Fibroblast of upper back skin (primary cell): Measurements from ENCODE around the gene CCDC27.

Experiments
- DNase-seq: peaks from one replicate; pipeline ENCODE4 v3.0.0-alpha.2; 2013

CCDC27 gene

DNA sequence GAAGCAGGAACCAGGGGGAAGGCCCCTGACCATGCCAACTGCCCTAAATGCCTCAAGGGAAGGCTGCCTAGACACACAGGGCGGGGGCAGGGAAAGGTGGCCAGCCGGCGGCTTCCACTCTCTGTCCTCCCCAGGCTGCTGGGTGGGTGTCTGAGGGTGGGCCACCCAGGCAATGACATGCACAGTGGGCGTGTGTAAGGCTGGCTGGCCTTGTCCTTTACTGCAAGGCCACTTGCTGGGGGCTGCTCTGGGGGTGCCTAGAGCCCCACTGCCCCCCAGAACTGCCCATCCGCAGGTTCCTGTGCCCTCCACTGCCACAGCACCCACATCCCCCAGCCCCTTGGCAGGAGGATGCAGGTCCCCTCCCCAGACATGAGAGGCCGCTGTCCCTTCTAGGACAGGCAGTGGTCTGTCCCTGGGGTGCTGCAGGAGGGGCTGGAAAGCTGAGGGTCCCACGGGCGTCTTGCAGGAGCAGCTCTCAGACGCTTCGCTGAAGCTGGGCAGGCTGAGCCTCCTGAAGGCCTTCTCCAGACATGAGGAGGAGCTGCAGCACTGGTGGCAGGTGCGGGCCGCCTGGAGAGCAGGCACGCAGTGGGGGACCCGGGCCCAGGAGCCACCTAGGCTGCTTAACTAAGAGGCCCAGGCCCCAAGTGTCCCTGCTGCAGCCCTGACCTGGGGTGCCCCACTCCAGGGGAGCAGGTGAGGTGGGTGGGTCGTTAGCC, 10.1 kb downstream of the CCDC27 start:
- no peak for DNase-seq

DNA sequence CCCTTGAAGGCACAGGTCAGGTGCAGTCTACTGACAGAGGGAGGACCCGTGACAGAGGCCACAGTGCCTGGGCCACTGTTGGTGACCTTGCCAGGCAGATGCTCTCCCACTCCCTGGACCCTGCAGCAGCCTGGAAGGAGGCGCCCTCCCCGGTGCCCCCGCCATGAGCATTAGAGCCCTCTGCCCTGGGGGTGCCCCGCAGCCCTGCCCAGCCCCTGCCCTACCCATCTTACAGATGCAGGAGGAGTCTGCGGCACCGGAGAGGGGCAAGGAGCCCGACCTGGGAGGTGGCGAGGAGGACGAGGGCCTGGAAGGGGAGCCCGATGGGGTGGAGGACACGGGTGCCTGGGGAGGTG, 10.6 kb downstream of the CCDC27 start:
- DNase-seq: no peak

DNA sequence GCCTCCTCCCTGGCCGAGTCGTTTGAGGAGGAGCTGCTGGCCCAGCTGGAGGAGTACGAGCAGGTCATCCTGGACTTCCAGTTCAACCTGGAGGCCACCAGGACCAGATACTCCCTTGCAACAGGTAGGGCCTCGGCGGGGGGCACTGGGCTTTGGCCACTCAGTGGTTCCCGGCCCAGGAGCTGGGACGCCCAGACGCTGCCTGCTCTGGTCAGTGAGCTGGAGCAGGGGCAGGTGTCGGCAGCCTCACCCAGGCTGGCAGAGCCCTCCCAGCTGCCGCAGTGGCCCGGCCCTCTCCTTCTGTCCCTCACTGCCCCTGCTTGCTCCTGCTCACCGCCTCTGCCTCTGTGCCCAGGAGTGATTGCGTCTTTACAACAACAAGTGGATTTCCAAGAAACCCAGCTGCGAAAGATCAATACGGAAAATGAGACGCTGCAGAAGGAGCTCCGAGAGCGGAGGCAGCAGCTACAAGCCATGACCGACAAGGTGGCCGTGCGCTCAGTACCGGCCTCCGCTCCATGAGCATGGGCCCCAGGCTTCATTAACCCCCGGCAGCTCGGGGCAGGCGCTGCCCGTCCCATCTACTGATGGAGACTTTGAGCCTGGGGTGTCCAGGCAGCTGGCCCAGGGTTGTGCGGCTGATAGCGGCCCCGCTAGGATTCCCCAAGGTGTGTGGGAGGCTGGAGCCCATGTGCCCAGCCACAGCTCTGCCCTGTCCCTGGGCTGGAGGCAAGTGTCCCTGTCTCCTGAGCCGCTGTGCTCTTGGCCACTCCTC, 11.3 kb downstream of the CCDC27 start:
- DNase-seq: no peak

DNA sequence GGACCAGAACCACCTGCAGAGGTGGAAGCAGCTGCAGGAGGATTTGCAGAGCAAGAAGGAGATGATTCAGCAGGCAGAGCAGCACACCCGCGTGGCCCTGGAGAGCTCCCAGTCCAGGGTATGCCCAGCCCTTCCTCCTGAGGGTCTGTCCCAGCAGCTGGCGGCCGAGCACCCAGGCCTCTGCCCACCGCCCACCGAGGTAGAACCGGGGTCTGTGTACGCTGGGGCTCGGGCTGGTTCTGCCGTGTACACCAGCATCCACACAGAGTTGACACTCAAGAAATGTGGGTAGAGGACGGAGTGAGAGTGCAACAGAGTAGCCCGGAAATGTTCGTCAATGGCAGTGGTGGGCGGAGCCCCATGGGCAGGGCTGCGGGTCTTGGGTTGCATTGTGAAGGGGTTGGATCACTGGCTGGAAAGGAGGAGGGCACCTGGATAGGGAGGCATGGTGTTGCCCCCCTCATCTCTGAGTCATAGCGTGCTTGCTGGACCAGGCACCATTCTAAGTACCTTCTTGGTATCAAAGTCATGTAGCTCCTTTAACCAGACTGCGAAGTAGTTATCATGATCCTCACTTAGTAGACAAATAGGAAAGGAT, 15.2 kb downstream of the CCDC27 start:
- DNase-seq: no peak

DNA sequence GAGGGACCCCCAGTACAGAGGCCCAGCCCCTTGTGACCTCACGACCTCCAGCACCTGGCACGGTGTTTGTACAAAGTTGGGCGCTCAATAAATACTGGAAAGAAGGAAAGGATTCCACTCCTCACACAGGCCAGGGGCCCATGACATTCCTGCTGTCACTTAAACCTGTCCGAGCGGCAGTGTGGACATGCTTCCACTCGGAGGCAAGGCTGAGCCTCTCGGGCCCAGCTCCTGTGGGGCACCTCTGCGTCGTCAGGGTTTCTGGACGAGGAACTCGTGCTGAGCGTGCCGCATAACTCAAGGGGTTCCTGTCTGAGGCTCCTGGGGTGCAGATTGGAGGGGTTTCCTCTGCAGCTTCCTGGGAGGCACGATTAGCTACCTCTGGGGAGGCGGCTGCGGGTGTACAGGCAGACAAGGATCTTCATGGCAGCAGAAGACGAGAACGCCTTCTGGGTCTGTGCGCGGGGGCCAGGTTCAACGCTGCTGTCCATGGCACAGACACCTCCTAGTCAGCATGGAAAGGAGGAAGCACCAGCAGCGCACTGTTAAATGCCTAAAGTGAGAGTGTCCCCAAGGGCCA, 16.7 kb downstream of the CCDC27 start:
- DNase-seq: no peak

DNA sequence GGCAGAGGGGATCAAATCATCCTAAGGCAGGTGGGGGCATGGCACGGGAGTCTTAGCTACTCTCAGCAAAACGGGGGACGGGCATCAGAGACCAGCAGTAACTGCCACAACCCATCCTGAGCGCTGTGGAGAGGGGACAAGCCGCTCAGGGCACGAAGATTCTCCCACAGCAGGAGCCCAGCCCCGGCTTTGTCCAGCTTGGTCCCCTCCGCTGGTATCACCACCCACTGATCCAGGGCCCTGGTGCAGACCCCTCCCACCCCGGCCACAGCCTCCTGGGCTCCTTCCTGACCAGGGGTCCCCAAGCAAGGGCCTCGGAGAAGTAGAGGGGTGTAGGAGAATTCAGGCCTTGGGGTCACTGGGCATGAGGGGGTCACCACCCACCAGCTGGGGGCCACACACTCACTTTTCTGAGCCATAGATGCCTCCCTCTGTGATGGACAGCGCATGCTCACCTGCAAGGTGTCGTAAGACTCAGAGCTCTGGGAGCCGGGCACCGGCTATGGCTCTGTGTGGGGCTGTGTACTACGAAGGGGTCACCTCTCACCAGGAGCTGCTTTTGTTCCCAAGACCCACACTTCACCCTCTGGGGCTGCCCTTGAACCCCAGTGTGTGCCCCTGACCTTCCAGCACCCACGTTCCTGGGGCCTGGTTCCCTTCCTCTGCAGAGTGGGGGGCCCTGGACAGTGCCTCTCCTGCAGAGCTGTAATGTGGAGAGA, 18.0 kb downstream of the CCDC27 start:
- DNase-seq: no peak

DNA sequence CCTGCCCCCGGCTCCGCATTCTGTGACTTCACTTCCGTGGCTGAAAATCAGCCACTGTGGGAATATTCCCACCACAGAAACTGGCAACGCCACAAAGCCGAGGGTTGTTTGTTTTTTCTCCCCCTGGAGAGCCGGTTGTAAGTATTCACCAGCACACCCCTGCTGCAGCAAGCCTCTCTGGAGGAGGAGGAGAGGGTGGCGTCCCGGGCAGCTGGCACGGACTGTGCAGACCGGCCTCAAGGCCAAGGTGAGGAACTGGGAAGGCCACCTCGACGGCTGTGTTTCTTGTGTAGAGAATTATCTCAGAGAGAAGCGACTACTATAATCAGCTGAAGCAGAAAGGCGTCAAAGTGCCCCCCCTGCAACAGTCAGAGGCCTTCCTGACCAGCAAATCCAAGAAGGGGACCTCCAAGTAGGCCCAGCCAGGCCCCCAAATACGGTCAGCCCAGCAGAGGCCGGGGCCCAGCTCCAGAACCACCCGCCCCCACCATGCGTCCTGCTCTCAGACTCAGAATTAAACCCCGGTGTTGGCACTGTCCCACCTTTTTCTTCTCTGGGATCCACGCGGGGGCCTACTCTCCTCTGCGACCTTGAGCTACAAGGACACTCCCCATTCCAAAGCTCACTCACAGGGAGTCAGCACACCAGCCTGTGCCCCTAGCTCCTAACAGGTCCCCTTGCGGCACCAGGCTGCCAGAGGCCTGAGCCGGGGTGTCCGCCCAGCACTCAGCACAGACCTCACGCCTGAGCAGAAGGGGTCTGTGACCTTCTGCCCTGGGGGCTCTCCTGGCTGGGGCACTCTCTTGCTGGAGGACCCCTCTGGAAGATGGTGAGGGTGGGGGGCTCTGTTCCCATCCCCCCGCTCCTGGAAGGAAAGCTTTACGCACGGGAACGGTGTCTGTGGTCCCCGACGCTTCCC, 19.1 kb downstream of the CCDC27 start:
- no peak for DNase-seq

DNA sequence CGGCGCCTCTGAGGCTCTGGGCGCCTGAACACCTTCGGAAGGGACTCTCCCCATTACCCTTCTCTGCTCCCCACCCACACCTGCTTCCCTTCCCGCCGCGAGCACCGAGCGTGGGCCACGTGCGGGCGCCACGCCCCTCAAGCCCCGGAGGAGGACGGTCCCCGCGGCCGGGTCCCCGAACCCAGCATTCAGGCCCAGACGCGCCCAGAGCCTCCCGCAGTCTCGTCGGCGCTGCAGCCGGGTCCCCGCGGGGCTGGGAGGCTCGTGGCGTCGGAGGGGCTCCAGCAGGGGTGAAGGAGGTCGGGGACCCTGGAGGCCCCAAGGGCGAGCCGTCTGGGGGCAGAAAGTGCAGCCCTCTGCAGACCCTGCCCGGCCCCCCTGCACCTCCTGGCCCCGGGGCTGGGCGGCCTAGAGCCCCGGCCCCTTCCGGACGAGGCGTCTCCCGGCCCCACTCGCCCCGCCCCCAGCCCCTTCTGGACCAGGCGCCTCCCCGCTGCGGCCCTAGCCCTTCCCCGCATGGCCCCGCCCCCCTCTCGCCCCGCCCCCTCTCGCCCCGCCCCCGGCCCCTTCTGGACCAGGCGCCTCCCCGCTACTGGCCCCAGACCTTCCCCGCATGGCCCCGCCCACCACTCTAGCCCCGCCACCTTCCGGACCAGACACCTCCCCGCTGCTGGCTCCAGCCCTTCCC, 19.9 kb downstream of the CCDC27 start:
- peak; percentile 78 for DNase-seq

DNA sequence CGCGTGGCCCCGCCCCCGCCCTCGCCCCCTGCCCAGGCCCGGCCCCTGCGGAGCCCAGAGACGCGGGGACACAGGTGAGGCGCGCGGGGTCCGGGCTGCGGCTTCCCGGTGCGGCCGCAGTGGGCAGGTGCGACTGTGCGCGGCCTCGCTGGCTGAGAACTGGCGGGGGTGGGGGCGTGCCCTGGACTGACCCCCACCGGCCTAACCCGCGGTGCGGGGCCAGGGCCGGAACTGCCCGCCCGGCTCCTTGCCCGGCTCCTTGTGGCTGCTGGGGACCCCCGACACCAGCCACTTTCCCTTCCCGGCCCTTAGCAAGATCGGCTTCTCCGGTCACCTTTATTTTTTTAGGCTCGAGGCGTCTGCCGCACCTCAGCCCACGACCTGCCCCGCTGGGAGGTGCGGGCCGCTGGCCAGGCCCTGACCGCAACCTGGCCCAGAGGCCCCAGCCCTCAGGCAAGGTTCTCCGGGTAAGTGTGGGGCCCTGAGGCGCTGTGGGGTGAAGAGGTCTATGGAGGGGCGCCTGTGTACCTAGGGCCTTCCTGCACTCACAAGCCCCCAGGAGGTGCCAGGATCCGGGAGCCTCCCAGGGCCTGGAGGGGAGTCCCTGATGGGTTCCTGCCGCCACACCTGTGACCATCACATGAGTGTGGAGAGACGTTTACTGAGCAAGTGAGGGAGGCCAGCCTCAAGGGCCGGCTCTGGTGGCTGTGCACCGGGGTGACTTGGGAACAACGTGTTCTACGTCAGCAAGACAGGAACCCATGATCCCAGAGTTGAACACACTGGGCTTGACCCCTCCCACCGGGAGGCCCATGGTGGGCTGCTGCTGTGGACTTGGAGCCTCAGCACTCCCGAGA, 20.7 kb downstream of the CCDC27 start, which contains the start of gene SMIM1:
Gene SMIM1 (plus strand): TSS at position 35 of the 857 bp plus-strand sequence. CDS start 2,625 bp downstream, outside the sequence.
- DNase-seq: no peak

DNA sequence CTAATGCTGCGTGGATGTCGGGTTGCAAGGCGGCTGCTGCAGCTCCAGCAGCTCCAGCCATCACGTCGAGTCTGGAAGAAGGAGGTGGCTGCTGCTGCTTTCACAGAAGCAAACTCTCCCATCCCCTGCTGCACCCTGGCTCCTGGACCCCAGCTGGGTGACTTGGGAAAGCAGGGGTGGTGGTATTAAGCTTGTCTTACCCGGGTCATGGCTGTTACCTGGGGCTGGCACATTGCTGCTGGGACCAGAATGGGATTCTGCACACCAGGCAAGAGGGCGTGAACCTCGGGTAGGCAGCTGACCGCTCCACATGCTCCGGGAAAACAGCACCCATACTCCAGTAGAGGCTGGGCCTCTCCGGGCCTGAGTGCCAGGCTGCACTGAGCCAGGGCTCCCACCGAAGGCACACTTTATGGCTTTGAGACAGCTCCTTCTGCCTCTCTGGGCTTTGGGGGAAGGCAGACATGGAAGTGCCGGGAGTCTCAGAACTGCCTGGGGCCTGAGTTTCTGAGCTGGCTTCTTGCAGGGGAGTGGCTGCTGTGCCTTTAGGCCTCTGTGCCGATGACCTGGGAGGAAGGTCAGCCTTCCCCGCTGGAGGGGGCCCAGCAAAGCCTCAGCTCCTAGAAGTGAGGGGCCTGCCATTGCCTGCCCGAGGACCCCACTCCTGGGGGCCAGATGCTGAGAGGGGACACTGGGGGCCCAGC, 21.5 kb downstream of the CCDC27 start:
- no peak for DNase-seq

DNA sequence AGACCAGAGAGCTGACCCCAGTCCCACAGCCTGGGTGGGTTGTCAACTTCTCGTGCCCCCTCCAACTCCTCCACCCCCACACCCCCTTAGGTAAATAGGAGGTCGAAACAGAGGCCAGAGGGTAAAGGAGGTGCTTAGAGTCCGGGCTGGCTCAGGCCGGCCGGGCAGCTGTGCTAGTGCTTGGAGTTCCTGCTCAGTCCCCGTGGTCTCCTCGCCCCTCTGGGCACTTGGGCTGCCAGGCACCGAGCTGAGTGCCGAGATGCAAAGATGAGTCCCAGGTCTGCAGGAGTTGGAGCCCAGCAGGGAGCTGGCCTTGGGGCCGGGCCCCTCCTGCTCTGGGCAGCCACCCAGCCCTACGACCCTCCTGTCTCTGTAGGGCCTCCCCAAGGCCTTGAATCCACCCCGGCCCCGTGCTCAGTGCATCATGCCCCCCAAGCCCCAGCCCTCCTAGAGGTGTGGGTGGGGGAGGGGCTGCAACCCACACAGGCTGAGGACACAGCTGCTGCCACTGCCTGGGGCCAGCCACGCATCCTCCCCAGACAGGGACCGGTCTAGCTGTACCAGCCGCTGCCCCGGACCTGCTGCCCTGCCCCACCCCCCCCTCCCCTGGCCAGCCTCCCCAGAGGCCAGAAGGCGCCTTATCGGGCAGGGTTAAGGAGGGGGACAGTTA, 22.2 kb downstream of the CCDC27 start:
- DNase-seq: no peak

DNA sequence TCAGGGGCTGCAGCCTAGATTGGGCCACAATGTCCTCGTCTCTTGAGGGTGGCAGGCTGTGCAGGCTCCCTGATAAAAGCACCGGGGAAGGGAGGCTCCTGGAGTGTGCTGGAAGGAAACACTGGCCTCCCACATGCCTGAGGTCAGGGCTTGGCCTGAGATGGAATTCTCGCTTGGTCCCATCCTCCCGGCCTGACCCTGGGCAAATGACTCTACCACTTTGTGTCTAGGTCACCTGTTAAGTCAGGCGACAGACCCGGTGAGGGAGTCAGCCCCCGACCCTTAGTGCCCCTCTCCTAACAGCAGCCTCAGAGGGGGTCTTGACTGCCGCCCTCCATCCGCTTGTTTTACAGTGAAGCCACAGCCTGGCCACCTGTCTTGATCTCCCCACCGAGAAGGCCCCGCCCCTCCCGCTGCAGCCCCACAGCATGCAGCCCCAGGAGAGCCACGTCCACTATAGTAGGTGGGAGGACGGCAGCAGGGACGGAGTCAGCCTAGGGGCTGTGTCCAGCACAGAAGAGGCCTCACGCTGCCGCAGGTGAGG, 22.8 kb downstream of the CCDC27 start:
- no peak for DNase-seq

DNA sequence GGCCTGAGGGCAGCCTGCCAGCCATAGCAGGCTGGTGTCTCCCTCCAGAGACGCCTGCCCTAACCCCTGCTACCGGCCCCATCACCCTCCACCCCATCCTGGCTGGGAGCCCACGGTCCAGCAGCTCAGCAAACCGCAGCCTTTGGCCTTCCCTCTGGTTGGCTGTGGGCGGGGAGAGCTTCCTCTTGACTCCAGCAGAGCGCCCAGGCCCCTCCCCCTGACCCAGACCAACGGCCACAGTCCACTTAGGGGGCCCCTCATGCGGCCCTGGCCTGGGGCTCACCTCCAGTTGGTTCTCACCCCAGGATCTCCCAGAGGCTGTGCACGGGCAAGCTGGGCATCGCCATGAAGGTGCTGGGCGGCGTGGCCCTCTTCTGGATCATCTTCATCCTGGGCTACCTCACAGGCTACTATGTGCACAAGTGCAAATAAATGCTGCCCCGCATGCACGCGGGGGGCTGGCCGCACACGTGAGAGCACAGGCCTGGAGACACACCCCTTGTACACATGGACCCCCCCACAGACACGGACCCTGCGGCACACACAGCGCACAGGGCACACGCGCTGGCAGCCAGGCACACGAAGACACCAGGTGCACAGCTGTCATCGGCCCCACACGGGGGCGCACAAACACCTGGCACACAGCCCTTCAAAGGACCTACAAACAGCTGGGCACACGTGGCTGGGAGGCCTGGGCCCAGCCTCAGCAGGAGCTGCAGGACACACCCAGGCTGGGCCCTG, 23.4 kb downstream of the CCDC27 start:
- DNase-seq: peak; percentile 67

DNA sequence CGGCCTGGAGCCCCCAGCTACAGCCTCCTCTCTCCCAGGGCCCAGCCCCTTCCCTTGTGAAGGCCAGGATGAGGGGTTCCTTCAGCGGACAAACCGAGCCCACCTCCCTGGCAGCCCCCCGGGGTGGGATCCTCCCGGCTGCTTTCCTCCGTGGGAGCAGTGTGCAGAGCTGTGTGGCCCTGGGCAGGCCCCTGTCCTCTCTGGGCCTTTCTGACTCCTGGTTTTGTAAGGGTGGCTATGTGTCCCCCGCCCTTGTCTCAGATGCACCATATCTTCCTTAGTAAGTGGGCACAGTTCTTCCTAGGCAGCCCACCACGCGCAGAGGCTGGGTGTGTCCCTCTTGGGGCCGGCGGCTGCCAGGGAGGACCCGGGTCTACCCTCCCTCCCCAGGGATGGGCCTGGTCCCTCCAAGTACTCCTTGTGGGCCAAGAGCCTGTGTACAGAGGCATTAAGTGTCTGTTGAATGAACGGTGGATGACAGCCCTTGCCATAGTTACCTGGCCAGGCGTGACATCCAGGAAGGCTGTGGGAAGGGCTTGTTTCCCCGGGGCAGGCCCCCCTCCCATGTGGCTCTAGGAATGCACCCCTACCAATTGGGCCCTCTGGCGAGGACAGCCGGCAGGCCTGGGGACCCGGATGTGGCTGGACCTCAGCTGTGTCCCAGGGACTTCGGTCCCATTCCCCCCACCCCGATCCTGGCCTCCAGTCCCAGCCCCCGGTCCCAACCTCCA, 24.1 kb downstream of the CCDC27 start:
- no peak for DNase-seq

DNA sequence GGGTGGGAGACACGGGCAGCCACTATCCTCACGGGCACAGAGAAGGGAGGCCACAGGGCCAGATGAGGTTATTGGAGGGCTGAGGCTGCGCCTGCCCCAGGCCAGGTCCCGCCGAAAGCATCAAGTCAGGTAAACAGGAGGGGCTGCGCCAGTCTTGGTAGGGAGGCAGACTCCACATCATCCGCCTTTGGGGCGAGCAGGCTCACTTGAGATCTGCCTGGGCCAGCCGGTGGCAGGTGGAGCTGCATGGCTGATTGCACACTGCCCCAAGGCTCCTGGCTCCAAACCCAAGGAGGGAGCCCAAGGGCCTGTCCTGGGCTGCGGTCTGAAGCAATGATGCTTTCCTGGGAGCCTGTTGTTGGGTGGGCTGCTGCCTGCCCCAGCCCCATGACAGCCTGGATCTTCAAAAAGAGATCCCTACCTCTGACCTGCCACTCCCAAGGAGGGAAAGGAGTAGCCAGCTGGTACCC, 24.9 kb downstream of the CCDC27 start:
- no peak for DNase-seq

DNA sequence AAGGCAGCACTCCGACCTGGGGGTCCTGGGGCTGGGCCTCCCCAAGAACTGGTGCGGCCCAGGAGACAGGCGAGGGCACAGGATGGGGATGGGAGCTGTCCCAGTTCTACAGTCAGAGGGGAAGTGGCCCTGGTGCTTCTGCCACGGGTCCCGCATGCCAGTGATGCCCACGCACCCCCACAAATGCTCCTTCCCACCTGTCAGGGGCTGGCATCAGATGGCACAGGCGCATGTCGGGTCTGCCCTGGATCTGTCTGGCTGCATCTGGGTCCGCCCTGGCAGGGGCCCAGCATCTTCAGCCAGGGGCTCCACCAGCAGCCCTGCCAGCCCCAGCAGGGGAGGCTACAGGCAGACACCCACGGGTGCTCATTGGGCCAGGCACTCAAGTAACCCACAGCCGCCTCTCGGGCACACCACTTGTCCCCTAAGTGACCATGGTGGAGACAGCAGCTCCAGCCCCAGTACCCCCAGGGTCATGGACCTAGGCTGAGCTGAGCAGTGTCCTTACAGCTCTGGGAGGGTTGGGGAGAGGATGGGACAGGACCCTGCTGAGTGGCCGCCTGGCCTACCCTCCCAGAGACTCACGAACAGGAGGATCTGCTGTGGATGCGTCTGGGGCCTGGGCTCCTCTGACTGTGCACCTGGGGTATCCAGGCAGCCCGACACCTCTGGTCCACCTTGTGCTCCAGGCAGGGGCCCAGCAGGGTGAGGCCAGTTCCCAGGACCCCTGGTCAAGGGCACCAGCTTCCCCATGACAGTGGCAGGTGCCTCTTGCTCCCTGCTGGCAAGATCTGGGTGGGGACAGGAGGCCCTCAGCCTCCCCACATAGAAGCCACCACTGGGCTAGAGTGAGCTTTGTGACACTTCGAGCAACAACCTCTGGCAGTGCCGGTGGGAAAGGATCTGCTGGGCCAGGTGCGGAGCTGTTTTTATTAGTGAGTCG, 25.7 kb downstream of the CCDC27 start:
- no peak for DNase-seq
